ENCODE results near the gene GRHL3.
"Not testable (repeated sequence)": the region's sequence is repeated elsewhere in the genome, so short reads cannot be mapped to it uniquely, and the experiment has no call there.

GRHL3 gene

GRCh38 chr1:24319312-24319863 is at the start of gene GRHL3:
GRHL3 (plus strand) TSS chr1:24319357; CDS start chr1:24319552, 195 bp downstream.
- TF ChIP-seq CTCF (IDR thresholded peaks at IDR 0.05; ENCODE audit: borderline replicate concordance, control extremely low read depth, extremely low read depth, insufficient read depth, missing control alignments) = no peak
- in situ Hi-C loops (cut with MboI; ENCODE audit: low sequenced_read_pairs, unreplicated experiment) = no loop called here
- DNase-seq (ENCODE audit: low spot score) = no peak

- in situ Hi-C loops (cut with MboI; ENCODE audit: low sequenced_read_pairs, unreplicated experiment); DNase-seq (ENCODE audit: low spot score): not testable (repeated sequence)
These were observed 44.7 kb upstream of the GRHL3 start for GRCh38 chr1:24274203-24275103.

- DNase-seq (ENCODE audit: low spot score) = no peak
- TF ChIP-seq CTCF (IDR thresholded peaks at IDR 0.05; ENCODE audit: borderline replicate concordance, control extremely low read depth, extremely low read depth, insufficient read depth, missing control alignments) = no peak
- in situ Hi-C loops (cut with MboI; ENCODE audit: low sequenced_read_pairs, unreplicated experiment) = no loop called here
These were observed 44.1 kb upstream of the GRHL3 start for GRCh38 chr1:24275104-24275410.

- TF ChIP-seq CTCF (IDR thresholded peaks at IDR 0.05; ENCODE audit: borderline replicate concordance, control extremely low read depth, extremely low read depth, insufficient read depth, missing control alignments) = no peak
- in situ Hi-C loops (cut with MboI; ENCODE audit: low sequenced_read_pairs, unreplicated experiment) = no loop called here
- no peak for DNase-seq (ENCODE audit: low spot score)
These were observed 43.6 kb upstream of the GRHL3 start for GRCh38 chr1:24275510-24275909.

GRCh38 chr1:24276791-24277190 is 42.4 kb upstream of the GRHL3 start:
- no peak for DNase-seq (ENCODE audit: low spot score)
- in situ Hi-C loops (cut with MboI; ENCODE audit: low sequenced_read_pairs, unreplicated experiment) = no loop called here
- TF ChIP-seq CTCF (IDR thresholded peaks at IDR 0.05; ENCODE audit: borderline replicate concordance, control extremely low read depth, extremely low read depth, insufficient read depth, missing control alignments) = no peak

- peak; percentile 56 for DNase-seq (ENCODE audit: low spot score)
- in situ Hi-C loops (cut with MboI; ENCODE audit: low sequenced_read_pairs, unreplicated experiment) = no loop called here
- TF ChIP-seq CTCF (IDR thresholded peaks at IDR 0.05; ENCODE audit: borderline replicate concordance, control extremely low read depth, extremely low read depth, insufficient read depth, missing control alignments) = no peak
These were observed 41.6 kb upstream of the GRHL3 start for GRCh38 chr1:24277420-24278169.

GRCh38 chr1:24278726-24279125 is 40.4 kb upstream of the GRHL3 start:
- no peak for DNase-seq (ENCODE audit: low spot score)
- no peak for TF ChIP-seq CTCF (IDR thresholded peaks at IDR 0.05; ENCODE audit: borderline replicate concordance, control extremely low read depth, extremely low read depth, insufficient read depth, missing control alignments)
- in situ Hi-C loops (cut with MboI; ENCODE audit: low sequenced_read_pairs, unreplicated experiment) = no loop called here

All from GM13976 (cell line).